Measurements from ENCODE around the gene NUMB.

GRCh38 chr14:73368616-73369015, 89.7 kb downstream of the NUMB start:
- TF ChIP-seq CTCF (conservative IDR thresholded peaks at IDR 0.05 in 1 of 2, IDR thresholded peaks at IDR 0.05 in 1 of 2; ENCODE audit: low read depth in 1 of 2, low read length in 2 of 2) (no peak), EZH2 (IDR thresholded peaks at IDR 0.05; ENCODE audit: low read length, missing control alignments) (no peak)
